T-helper 2 cell treated with Interferon-gamma antibody and Interleukin-4, amounts not matched to agents 100 ng/mL and 5 ng/mL, for 36 hours (primary cell): ENCODE results near the gene WDR6. TPM values are rescaled to one million over a fixed set of nuclear protein-coding genes. Genes with fewer than 3 reads are reported as not detected.

ENCODE experiments used
- intact Hi-C: fragments of 100-400 bp; cut with micrococcal nuclease; formaldehyde crosslinking; loops from one replicate; pipeline ENCODE4 v1.15.1; 2023
- total RNA-seq: library from RNA; stranded (reverse); gene quantifications from 2 replicates; pipeline ENCODE4 v1.2.3, GENCODE V29; 2022

Gene WDR6
- total RNA-seq, 1 donor from 2014 or later, result 156 TPM

DNA sequence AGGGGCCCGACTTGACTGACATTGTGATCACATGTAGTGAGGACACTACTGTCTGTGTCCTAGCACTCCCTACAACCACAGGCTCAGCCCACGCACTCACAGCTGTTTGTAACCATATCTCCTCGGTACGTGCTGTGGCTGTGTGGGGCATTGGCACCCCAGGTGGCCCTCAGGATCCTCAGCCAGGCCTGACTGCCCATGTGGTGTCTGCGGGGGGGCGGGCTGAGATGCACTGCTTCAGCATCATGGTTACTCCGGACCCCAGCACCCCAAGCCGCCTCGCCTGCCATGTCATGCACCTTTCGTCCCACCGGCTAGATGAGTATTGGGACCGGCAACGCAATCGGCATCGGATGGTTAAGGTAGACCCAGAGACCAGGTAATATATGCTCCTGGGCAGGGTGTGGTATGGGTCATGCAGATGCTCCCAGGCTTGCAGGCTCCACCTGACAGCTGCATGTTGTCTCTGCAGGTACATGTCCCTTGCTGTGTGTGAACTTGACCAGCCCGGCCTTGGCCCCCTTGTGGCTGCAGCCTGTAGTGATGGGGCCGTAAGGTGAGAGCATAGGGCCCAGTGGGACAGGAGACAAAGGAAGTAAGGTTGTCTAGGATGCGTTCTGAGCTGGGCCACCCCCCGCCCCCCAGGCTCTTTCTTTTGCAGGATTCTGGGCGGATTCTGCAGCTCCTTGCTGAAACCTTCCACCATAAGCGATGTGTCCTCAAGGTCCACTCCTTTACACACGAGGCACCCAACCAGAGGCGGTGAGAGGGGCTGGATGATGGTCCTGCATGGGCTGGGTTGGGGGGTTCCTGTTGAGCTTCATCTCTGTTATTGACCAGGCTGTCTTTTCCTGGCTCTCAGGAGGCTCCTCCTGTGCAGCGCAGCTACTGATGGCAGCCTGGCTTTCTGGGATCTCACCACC lies 6.8 kb downstream of the WDR6 start:
- intact Hi-C loops, result no loop called here

DNA sequence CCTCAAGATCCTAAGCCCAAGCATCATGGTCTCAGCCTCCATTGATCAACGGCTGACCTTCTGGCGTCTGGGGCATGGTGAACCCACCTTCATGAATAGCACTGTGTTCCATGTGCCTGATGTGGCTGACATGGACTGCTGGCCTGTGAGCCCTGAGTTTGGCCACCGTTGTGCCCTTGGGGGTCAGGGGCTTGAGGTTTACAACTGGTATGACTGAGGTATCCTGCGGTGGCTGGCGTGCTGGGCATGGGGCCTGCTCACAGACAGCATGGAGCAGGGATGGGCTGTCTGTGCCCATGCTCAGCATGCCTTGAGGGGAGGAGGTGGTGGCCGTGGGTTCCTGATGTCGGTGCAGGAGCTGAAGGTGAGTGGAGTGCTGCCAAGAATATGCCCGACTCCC lies 7.9 kb downstream of the WDR6 start:
- intact Hi-C loops, result no loop called here

DNA sequence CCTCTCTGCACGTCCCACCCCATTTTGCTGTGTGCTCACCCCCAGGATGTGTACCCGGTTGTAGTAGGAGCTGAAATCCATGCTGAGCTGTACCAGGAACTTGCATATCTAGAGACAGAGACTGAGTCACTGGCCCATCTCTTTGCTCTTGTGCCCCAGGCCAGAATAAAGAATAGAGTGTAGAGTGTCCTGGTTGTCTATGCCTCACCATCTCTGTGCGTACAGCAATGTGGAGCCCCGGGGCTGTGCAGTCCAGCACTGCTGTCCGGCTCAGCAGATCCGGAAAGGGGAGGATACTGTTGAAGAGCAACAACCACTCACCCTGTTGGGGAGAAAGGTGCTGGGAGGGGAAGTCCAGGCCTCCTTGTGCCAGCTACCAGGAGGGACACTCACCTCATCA lies 8.6 kb downstream of the WDR6 start:
- intact Hi-C loops, result no loop called here

DNA sequence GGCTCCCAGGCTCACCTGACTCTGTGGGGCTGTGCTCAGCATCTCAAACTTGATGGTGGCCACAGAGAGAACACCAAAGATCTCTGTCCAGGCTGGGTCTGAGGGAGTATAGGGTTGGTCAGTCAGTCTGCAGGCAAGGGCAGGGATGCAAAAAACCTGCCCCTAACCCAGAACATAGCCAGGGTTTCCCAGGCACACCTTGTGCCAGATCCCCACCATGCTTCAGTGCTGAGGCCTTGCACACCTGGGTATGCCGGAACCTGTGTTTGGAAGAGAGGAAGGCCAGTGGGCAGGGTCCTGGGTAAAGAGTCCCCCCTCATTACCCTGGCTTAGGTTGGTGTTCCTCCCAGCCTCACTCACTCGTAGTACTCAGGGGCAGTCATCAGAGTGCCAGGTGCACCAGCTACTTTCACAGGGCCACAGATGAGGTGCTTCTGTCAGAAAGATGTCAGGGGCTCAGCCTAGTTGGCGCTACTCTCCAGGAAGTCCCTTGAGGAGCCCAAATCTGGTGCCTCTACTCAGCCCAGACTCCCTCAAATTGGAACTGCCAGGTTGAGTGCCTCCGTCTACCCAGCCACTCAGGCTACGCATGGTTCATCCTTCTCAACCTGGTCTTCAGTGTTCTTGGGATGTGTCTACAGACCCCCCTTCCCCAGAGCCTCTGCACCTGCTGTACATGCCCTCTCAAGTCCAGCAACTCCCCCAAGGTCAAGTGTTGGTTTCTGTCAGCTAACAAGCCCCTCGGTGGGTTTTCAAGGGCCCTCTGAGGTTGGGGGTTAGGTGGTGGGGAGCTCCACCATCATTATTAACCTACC lies 9.4 kb downstream of the WDR6 start:
- intact Hi-C loops, result no loop called here

DNA sequence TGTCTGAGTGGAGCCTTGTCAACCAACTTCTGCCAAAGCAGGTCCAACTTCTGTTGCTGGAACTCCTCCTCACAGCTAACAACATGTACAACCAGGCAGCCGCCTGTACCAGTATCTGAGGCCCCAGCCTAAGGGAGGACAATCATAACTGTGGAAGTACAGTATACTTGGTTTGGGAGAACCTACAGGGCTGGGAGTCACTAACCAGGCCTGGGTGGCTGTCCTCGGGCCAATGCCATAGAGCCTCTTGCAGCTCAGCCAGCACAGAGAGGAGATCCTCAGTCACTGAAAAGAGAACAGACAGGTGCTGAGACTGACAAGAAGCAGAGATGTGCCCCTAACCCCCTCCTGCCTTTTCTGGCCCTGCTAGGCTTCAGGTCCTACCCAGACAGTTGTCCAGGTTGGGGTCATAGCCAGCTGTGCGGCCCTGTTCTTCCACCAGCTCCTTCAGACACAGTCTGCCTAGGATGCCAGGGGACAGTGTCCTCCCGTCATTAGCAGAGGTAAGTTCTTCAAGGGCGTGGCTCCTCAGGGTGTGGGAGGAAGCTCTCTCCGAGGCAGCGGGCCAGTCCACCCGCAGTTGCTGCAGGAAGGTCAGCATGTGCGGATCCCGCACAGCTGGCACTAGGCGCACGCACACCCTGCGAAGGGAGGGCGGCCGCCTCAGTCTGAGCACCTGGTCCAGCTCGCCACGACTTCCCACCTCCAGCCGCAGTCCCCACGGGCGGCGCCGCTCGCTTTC lies 10.2 kb downstream of the WDR6 start:
- intact Hi-C loops, result no loop called here

DNA sequence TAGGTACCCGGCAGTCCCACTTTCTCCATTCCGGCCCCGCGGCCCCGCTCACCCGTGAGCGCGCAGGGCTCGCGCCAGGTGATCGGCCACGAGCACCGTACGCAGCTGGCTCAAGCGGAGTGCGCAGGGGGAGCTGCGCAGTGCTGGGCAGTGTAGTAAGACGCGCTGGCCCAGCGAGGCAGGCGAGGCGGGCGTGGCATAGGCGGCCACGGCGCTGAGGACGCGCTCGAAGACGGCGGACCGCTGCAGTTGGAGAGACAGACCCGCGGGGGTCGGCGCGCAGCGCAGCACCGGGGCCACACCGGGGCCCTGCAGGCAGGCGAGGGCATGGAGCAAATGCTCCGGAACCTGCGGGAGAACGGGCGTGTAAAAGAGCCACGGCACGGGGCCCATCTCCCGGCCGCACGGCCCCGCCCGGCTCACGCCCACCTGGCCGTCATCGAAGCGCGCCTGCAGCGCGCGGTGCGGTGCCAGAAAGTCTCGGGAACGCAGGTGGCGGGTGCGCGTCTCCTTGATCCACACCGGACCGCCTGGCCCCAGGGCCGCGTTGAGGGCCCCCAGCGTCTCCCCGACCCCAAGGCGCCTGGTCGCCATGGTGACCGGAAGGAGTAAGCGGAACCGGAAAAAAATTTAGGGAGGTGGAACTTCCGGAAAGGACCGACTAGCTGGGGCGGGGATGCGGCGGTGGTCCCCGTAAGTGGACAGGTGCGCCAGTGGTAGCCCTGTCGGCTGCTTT lies 10.9 kb downstream of the WDR6 start, which contains the start of gene DALRD3:
Gene DALRD3 (minus strand): TSS at position 610 of the 736 bp plus-strand sequence. CDS start 16 bp downstream, at position 594.
- intact Hi-C loops, result no loop called here

DNA sequence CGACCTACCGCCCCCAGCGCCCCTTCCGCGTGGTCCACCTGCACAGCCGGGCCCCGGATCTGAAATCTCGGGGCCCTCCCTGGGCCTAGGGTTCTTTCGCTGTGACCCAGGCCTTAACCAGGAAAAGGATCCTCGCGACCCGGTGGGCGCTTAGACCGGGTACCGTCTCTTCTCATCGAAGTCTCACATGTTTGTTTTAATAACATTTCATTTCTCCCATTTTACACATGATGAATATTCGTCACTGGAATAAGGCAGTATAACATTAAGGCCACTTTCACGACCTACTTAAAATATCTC lies 11.5 kb downstream of the WDR6 start:
- intact Hi-C loops, result no loop called here

DNA sequence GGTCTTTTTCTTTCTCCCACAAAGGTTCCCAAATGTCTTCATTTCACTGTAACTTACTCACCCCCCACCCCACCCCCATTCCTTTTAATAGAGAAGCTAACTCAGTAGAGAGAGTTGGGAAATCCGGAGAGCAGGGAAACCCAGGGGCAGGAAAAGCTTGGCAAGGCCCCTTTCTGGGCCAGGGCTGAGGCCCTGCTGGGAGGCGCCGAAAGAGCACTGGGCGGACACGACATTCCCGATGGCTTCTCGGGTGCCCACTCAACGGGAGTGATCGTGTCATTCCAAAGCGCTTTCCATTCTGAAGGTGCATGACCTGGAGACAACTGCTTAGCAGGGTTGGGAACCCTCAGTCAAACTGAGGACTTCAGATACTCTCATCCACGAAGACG lies 12.7 kb downstream of the WDR6 start:
- intact Hi-C loops, result loop anchor here (2.0 kb wide), 2 partner anchors 29 to 393 kb away; partner anchors contain the start of genes P4HTM and TCTA

DNA sequence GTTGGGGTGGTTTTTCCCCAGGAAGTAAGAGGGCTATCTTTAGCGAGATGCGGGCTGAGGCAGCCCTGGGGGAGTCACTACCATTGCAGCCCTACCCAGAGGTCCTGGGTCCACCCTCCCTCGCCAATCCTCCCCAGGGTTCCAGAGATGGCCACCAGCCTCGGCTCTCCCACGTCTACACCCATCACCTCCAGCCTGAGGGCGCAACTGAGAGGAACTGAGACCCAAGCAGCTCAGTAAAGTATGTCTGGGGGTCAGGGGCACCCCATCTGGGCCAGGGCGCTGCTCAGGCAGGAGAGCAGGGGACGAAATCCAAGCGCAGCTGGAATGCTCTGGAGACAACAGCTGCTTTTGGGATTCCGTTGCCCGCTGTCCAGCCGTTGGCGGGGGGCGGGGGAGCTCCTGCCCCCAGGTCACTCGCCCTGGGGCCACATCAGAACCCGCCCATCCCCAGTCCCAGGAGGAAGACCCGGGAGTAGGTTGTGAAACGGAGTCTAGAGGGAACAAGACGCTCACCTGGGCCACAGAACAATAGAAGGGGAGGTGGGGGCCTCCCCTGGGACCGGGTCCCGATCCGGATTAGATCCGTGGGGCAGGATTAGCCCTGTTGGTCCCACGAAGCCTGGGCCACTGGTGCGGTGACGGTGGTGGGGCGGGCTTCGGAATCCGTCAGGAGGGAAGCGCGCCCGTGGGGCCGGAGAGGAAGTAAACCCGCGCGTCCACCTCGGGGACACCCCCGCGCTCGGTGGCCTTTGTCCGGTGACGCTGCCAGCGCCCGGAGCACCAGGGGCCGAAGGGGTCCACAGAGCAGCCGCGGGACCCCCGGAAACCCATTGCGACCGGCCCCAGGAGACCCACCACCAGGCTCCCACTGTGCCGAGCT lies 13.4 kb downstream of the WDR6 start:
- intact Hi-C loops, result loop anchor here (1.0 to 2.0 kb wide), 7 partner anchors 9 to 392 kb away; partner anchors contain the start of genes ARIH2, IMPDH2, IP6K2 and P4HTM

DNA sequence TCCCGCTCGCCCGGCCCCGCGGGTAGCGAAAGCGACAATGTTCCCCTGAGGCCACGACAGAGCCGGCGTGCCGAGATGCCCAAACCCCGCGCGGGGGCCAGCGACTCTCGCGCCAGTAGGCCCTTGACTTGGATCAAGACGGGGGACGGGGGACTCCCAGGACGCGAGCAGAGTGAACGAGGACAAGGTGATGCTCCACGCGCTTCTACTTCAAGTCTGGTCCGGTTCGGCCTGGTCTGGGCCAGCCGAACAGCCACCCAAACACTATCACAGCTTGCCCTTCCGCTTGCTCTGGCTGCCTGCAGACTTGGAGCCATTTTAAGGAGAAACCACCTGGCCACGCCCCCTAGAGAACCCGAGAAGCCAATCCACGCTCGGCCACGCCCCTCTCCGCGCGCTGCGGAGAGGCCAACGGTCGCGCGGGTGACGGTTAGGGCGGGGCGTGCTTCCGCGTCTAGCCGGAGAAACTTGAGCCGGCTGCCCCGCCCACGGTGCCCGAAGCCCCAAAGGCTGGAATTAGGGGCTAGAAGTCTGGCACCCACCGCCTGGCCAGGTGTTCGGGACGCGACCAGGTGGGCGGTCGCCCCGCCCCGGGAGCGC lies 14.1 kb downstream of the WDR6 start:
- intact Hi-C loops, result loop anchor here (1.0 to 2.0 kb wide), 7 partner anchors 8 to 391 kb away; partner anchors contain the start of genes ARIH2, IMPDH2, IP6K2 and P4HTM

DNA sequence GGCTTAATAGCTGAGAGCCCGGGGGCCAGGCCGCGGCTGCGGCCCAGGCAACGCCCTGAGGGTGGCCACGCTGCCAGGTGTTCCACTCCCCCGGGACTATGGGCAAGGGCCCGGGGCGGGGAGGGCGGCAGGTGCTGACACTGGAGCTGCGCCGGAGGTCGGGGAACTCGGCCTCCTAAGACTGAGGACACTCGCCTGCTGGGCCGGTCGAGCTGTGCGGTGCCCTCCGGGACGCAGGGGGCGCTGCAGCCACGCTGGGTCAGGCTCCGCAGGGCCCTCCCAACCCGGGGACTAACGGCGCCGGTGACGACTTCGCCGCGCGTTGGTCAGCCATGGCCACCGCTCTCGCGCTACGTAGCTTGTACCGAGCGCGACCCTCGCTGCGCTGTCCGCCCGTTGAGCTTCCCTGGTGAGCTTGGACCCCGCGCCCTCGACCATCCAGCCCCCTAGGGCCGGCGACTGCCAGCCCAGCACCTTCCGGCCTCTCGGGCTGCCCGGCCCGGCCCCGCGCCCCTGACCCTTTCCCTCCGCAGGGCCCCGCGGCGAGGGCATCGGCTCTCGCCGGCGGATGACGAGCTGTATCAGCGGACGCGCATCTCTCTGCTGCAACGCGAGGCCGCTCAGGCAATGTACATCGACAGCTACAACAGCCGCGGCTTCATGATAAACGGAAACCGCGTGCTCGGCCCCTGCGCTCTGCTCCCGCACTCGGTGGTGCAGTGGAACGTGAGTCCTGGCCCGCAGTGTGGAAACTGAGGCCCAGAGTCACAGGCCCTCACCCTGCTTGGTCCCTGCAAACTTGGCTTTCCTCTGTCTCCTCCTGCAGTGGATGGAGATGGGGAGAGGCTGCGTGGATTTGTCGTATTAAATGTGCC lies 14.9 kb downstream of the WDR6 start, which contains the start of gene NDUFAF3:
Gene NDUFAF3 (plus strand): TSS at position 309 of the 875 bp plus-strand sequence. CDS start 24 bp downstream, at position 333.
- intact Hi-C loops, result loop anchor here (1.0 to 2.0 kb wide), 7 partner anchors 7 to 391 kb away; partner anchors contain the start of genes ARIH2, IMPDH2, IP6K2 and P4HTM

DNA sequence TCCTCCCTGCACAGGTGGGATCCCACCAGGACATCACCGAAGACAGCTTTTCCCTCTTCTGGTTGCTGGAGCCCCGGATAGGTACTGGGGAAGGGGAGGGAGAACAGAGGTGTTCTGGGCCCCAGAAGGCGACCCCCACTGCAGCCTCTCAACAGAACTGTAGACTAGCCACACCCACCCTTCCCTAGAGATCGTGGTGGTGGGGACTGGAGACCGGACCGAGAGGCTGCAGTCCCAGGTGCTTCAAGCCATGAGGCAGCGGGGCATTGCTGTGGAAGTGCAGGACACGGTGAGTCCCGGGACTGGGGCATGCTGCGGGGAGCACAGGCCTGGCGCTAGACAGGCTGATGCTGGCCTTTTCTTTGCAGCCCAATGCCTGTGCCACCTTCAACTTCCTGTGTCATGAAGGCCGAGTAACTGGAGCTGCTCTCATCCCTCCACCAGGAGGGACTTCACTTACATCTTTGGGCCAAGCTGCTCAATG lies 15.5 kb downstream of the WDR6 start:
- intact Hi-C loops, result no loop called here

DNA sequence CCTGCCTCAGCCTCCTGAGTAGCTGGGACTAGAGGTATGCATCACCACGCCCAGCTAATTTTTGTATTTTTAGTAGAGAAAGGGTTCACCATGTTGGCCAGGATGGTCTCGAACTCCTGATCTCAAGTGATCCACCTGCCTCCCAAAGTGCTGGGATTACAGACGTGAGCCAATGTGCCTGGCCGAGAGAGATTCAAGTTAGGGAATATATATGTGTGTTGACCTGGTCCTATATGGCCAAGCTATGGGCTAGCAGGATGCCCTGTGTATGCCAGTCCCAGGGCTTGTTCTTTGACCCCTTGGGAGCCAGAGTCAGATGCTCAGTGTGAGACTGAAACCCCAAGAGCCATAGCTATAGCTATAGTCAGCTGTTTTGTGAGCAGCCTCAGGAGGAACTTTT lies 16.6 kb downstream of the WDR6 start:
- intact Hi-C loops, result no loop called here

DNA sequence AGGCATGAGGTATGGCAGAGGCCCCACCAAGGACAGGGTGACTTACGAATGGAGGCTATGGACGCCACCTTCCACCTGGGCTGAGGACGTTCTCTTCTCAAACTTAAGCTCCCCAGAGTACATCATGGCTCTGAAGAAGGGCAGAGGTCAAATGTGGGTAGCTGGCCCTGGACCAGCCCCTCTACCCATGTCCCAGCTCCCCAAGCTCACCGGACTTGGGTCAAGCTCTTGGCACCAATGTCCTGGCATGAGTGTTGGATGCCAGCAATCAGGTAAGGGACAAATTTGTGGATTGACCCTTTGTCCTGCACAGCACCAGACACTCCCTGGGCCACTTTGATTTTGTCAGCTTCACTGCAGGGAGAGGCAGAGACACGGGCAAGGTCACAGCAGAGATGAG lies 17.3 kb downstream of the WDR6 start:
- intact Hi-C loops, result no loop called here

DNA sequence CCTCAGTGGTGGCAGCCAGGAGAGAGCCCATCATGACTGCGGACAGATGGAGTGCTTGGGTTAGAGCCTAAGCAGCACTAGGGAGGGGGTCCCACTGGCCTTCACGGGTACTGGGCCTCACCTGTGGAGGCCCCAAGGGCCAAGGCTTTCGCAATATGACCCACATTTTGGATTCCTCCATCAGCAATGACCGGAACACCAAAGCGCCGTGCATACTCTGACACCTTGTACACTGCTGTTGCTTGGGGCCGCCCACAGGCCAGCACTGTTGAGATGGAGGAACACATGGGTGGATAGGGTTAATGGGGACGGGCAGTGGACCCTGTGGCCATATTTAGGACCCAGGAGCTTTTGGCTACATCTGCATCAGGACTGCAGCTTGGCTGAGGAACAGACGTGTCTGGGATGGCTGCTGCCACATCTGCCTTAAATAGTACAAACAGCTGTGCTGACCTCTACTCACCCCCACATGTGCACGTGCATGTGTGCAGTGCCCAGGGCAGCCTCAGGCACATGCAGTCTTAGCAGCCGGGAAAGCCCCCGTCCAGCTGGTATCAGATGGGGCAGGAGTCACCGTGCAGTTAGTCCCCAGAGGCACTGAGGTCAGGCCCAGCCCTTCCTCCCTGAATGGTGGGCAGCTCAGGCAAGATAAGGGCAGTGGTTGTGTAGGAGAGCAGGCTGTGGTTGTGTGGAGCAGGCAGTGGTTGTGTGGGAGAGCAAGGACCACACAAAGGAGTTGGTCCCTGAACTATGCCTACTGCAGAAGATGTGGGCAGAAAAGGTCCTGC lies 18.0 kb downstream of the WDR6 start:
- intact Hi-C loops, result loop anchor here (5.0 kb wide), 1 partner anchor 317 kb away; the partner anchor contains the start of gene USP4

DNA sequence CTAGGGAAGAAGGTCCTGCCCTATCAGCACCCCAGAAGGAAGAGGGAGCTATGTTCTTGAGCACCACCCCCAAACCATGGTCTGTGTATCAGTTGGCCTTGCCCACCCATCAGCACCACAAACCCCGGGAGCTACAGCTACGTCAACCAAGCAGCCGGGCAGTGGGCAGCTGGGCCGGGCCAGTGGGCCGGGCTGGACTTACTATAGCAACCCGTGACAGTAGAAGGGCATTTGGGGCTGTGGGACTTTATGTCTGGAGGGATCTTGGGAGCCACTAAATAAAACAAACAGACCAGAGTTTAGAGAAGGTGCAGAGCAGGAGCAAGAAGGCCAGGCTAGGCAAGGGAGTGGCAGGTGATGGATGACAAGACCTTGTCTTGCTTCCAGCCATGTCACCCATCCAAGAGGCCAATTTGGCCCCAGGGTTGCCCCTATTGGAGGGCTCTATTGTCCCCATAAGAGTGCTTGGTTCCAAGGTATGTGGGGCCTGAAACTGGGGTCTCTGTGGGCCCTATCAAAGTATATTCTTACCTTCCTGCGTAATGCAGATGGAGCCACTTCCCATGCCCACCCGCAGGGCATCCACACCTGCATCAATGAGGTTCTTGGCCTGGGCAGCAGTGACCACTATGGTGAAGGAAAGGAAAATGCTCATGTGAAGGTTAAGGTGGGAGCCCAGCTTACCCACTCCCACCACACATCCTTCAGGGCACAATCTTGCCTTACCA lies 18.8 kb downstream of the WDR6 start:
- intact Hi-C loops, result loop anchor here (5.0 kb wide), 1 partner anchor 316 kb away; the partner anchor contains the start of gene USP4
